Transverse colon (tissue), 4 donors: ENCODE data around the gene PICK1. TPM values are rescaled to one million over a fixed set of nuclear protein-coding genes. Genes with fewer than 3 reads are reported as not detected.

Experiments used
- DNase-seq: peaks from one replicate; pipeline ENCODE4 v3.0.0-alpha.2; 2019
- H3K27ac ChIP-seq, 4 donors: fragments of 200-600 bp; sonication (generic); 2 replicates each; pipeline ENCODE4 v1.5.1; 2016 to 2018; ENCODE audit warnings: inconsistent platforms in 4 of 4
- H3K27me3 ChIP-seq: fragments of 200-600 bp; sonication (generic); 2 replicates; pipeline ENCODE4 v1.5.1; 2017; ENCODE audit warnings: inconsistent platforms
- H3K36me3 ChIP-seq, 4 donors: fragments of 200-600 bp; sonication (generic); 2 replicates each; pipeline ENCODE4 v1.5.1; 2017 to 2019; ENCODE audit warnings: inconsistent platforms in 4 of 4
- H3K4me1 ChIP-seq, 4 donors: fragments of 200-600 bp; sonication (generic); 2 replicates each; pipeline ENCODE4 v1.5.1; 2017 to 2020; ENCODE audit warnings: inconsistent platforms in 4 of 4
- H3K4me3 ChIP-seq, 4 donors: fragments of 200-600 bp; sonication (generic); 1 replicate in 1 of 4; 2 replicates in 3 of 4; pipeline versions ENCODE4 v1.5.1 to v1.6.1; 2017 to 2019; ENCODE audit warnings: inconsistent platforms in 4 of 4
- H3K9me3 ChIP-seq, 2 donors: fragments of 200-600 bp; sonication (generic); 2 replicates each; pipeline ENCODE4 v1.5.1; 2017 to 2019; ENCODE audit warnings: inconsistent platforms in 2 of 2
- EP300 ChIP-seq: sonication (generic); formaldehyde crosslinking; IDR thresholded peaks from one replicate; pipeline ENCODE4 v1.6.1; 2017; ENCODE audit warnings: antibody characterized with exemption, low read depth
- POLR2A ChIP-seq: fragments of 450-650 bp; IDR thresholded peaks from one replicate; pipeline ENCODE4 v1.6.1; 2016; ENCODE audit warnings: antibody characterized with exemption, mild to moderate bottlenecking, moderate library complexity
- POLR2AphosphoS5 ChIP-seq, 3 donors: sonication (generic); formaldehyde crosslinking; IDR thresholded peaks; one replicate each; pipeline ENCODE4 v1.6.1; 2016; ENCODE audit warnings: antibody characterized with exemption in 3 of 3
- WGBS, 2 donors: methylation state at CpG; one replicate each; pipeline ENCODE4 v1.1.5; 2018; ENCODE audit warnings: low coverage in 1 of 2; 5-methylcytosine and 5-hydroxymethylcytosine counted together
- in situ Hi-C, 4 donors: fragments of 200-750 bp; cut with MboI; loops; one replicate each; pipeline versions ENCODE4 v1.15.0 to v1.15.1; 2017; ENCODE audit warnings: low sequenced_read_pairs in 3 of 4, low pct_ligation_motif_present in 1 of 4, low pct_unique_long_range_greater_than_20kb in 1 of 4
- intact Hi-C: fragments of 100-400 bp; cut with DNase I; formaldehyde crosslinking; loops from one replicate; pipeline ENCODE4 v1.15.1; 2023; ENCODE audit warnings: low total_unique reads
- total RNA-seq, 4 donors: library from RNA; depleted of rRNA; stranded (reverse); fragments of >200 nt; gene quantifications; one replicate each; pipeline ENCODE4 v1.1.0, GENCODE V29; 2016
- TF ChIP-seq, protein P1 (sequence below), 5 experiments: fragments of 200-600 bp in 3 of 5; fragments of 450-650 bp in 2 of 5; sonication (generic) in 3 of 5; IDR thresholded peaks; 1 replicate in 2 of 5; 2 replicates in 3 of 5; pipeline ENCODE4 v1.5.1; 2016 to 2017; ENCODE audit warnings: antibody characterized with exemption in 5 of 5, inconsistent platforms in 3 of 5, mild to moderate bottlenecking in 2 of 5, moderate library complexity in 1 of 5

The PICK1 gene
- total RNA-seq, 4 donors from 2014 or later: 34.3 to 127 (median 69.3) TPM

DNA sequence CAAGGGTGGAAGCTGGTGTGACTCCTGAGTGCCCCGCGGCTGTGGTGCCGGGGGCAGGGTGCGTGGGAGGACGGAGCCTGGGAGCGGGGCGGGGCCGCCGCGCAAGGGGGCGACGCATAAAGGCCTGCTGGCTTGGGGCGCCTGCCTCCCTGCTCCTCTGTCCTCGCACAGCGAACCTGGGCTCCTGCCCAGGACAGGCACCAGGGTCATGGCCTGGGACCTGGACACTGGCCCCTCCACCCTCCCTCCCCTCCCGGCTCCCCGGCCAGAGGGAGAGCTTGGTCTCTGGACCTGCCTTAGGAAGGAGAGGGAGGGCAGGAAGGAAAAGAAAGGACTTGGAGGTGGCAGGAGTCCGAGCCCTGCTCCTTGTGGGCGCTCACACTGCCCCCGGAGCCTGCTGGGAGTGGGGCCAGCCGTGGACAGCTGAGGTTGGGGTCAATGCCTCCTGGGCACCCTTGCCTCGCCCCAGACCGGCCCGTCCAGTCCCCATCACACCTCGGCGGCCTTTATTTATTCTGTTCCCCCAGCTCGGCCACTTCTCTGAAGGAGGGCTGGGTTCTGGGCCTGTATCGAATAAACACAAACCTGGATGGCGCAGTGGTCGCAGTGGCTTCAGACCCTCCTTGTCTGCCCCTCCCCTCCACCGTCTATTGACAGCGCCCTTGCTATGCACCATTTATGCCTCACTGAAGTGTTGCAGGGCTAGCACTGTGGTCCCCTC is 18.1 kb downstream of the PICK1 start:
- intact Hi-C loops: no loop called here
- no peak overlapping the region for H3K4me3 ChIP-seq
- WGBS, 2 donors: 91% methylated on average over 28 of the region's 32 CpGs; no CpG with 5 or more reads in 1 of the 2 donors
- DNase-seq: no peak
- no peaks in the 10 kb centered on the region for H3K4me1 ChIP-seq
- TF ChIP-seq EP300: no peak
- TF ChIP-seq, protein P1, sequence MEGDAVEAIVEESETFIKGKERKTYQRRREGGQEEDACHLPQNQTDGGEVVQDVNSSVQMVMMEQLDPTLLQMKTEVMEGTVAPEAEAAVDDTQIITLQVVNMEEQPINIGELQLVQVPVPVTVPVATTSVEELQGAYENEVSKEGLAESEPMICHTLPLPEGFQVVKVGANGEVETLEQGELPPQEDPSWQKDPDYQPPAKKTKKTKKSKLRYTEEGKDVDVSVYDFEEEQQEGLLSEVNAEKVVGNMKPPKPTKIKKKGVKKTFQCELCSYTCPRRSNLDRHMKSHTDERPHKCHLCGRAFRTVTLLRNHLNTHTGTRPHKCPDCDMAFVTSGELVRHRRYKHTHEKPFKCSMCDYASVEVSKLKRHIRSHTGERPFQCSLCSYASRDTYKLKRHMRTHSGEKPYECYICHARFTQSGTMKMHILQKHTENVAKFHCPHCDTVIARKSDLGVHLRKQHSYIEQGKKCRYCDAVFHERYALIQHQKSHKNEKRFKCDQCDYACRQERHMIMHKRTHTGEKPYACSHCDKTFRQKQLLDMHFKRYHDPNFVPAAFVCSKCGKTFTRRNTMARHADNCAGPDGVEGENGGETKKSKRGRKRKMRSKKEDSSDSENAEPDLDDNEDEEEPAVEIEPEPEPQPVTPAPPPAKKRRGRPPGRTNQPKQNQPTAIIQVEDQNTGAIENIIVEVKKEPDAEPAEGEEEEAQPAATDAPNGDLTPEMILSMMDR (IDR thresholded peaks at IDR 0.05): no peak
- TF ChIP-seq POLR2AphosphoS5 (IDR thresholded peaks at IDR 0.05): no peak
- TF ChIP-seq POLR2A: no peak
- H3K9me3 ChIP-seq: no peaks in the 10 kb centered on the region
- peaks cover 0 to 26% (median 4%) of the 10 kb centered on the region in 4 donors for H3K36me3 ChIP-seq
- H3K27ac ChIP-seq: no peak overlapping the region
- H3K27me3 ChIP-seq: no peaks in the 10 kb centered on the region
- in situ Hi-C loops: no loop called here

DNA sequence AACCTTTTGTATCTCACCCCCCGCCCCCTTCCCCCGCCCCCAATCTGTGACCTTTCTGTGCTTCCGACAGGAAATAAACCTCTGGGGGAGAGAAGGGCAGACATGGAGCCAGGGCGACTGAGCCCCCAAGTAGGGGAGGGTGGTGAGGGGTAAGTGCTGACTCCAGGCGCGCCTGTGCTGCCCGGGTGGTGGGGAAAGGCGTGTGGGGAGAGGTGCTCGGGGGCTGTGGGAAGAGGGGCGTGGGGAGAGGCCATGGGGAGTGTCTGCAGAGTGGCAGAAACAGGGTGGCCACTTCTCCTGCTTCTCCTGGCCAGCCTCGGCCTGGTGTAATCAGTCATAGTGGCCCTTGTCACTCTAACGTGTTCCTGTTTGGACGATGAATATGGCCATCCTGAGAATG is 18.8 kb downstream of the PICK1 start:
- intact Hi-C loops (no loop called here), in situ Hi-C loops (no loop called here)
- Histone ChIP-seq H3K4me1 (peaks cover 4 to 5% (median 4%) of the 10 kb centered on the region in 4 donors), H3K9me3 (no peaks in the 10 kb centered on the region), H3K36me3 (peaks cover 0 to 26% (median 4%) of the 10 kb centered on the region in 4 donors), H3K27me3 (peaks cover 6% of the 10 kb centered on the region), H3K27ac (no peak overlapping the region), H3K4me3 (no peak overlapping the region)
- DNase-seq: no peak
- WGBS, 2 donors: 87% methylated on average over 13 of the region's 13 CpGs; no CpG with 5 or more reads in 1 of the 2 donors
- TF ChIP-seq EP300 (no peak), POLR2AphosphoS5 (IDR thresholded peaks at IDR 0.05) (no peak), POLR2A (no peak)
- TF ChIP-seq, protein P1 (IDR thresholded peaks at IDR 0.05): no peak

DNA sequence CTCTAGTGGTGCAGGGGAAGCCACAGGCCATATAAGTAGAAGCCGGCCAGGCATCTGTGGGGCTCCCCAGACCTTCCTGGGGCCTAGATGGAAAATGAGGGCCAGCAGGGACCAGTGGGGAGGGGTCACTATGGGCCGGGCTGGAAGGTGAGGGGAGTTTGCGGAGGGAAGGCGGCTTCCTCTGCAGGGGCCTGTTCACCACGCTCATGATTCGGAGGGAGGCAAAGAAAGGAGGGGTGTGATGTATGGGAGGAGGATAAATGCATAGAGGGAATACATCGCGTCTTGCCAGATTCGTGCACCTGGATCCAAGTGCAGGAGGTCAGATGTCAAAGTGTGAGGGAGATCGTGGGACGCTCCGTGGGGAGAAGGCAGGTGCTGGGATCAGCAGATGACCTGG is 19.9 kb downstream of the PICK1 start:
- intact Hi-C loops: no loop called here
- WGBS, 2 donors: 79 to 83% methylated on average over 11 to 12 of the region's 12 CpGs

DNA sequence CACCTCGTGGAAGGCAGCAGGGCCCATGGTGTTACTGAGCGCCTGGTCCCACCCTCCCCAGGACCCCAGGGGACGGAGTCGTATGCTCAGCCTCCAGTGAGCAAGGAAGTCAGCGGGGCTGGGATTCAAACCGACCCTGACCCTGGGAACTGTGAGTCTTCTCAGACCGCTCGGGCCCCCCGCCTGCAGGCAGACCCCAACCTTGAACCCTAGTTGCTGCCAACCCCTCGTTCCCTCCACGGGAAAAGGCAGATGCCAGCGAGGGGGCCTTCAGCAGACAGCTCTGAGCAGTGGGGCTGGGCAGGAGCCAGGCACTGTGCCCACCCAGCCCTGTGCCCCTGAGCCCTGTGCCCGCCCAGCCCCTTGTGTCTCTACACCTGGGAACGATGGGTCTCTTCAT is 20.4 kb downstream of the PICK1 start:
- DNase-seq: no peak
- H3K36me3 ChIP-seq: peaks cover 0 to 14% (median 0%) of the 10 kb centered on the region in 4 donors
- peaks cover 21% of the 10 kb centered on the region for H3K27me3 ChIP-seq
- peaks cover 4 to 20% (median 19%) of the 10 kb centered on the region in 4 donors for H3K4me1 ChIP-seq
- no peak overlapping the region for H3K27ac ChIP-seq
- TF ChIP-seq POLR2AphosphoS5 (IDR thresholded peaks at IDR 0.05): no peak
- TF ChIP-seq POLR2A: no peak
- TF ChIP-seq EP300: no peak
- TF ChIP-seq, protein P1 (IDR thresholded peaks at IDR 0.05): no peak
- intact Hi-C loops: no loop called here
- in situ Hi-C loops: no loop called here
- WGBS, 2 donors: 85% methylated on average over 14 of the region's 14 CpGs; no CpG with 5 or more reads in 1 of the 2 donors
- no peaks in the 10 kb centered on the region for H3K9me3 ChIP-seq
- no peak overlapping the region for H3K4me3 ChIP-seq

More for the DNA sequence above, 19.9 kb downstream of the PICK1 start:
- Histone ChIP-seq H3K4me3 (no peak overlapping the region), H3K27ac (no peak overlapping the region), H3K27me3 (peaks cover 16% of the 10 kb centered on the region), H3K9me3 (no peaks in the 10 kb centered on the region), H3K4me1 (peaks cover 4 to 15% (median 14%) of the 10 kb centered on the region in 4 donors), H3K36me3 (peaks cover 0 to 19% (median under 1%) of the 10 kb centered on the region in 4 donors)
- DNase-seq: no peak
- in situ Hi-C loops: no loop called here
- no peak for TF ChIP-seq POLR2A
